ENCODE measurements around the gene TYW1B.
"Not testable (repeated sequence)": the region's sequence is repeated elsewhere in the genome, so short reads cannot be mapped to it uniquely, and the experiment has no call there.

The TYW1B gene

DNA sequence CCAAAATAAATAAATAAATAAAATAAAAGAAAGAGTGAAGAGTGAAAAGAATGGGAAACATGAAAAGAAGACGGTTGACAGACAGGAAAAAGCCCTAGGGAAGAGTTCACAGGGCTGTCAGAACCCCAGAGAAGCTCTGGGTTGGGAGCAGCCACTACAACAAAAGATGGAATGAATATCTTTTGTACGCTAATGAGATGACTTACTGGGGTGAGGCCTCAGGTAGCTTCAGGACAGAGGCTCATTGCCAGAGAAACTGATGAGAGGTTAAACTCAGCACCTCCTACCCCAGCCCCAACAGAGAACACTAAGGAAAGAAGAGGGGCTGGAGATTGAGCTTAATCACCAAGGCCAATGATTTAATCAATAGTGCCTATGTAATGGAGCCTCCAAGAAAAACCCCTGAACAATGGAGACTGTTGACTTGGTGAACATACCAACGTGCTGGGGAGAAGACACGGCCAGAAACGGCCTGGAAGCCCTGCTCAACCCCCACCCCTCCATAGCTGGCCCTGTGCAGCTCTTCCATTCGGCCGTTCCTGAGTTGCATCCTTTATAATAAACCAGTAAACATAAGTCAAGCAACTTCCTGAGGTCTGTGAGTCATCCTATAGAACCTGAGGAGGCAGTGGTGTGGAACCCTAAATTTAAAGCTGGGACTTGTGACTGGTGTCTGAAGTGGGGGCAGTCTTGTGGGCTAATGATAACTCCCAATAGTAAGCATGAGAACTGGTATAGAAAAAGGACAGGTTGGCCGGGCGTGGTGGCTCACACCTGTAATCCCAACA is 11.4 kb downstream of the TYW1B start:
- not testable (repeated sequence) for DNase-seq

- not testable (repeated sequence) for DNase-seq
These were observed 17.6 kb downstream of the TYW1B start for GRCh38 chr7:72810437-72810836.

DNA sequence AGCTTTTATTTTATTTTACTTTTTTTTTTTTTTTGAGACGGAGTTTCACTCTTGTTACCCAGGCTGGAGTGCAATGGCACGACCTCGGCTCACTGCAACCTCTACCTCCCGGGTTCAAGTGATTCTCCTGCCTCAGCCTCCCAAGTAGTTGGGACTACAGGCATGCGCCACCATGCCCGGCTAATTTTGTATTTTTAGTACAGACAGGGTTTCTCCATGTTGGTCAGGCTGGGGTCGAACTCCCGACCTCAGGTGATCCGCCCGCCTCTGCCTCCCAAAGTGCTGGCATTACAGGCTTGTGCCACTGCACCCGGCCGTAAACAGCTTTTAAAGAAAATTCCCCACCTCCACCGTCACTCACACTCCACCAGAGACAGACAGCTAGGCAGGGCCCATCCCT is 19.5 kb downstream of the TYW1B start:
- not testable (repeated sequence) for DNase-seq

DNA sequence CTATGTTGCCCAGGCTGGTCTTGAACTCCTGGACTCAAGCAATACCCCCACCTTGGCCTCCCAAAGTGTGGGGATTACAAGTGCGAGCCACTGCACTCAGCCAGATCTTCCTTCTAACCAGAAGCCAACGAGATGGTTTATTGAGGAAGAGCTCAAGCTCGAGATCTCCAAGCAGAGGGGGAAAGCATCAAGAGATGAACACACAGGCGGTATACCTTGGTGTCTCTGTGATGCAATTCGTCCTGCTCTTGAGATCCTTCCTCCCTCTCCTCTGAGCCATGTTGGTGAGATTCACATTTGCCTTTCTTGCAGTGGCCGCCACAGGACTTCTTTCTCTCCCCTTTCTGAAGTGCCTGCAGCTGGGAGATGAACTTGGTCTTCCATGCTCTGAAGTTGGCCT is 21.1 kb downstream of the TYW1B start:
- DNase-seq, result not testable (repeated sequence)

GRCh38 chr7:72805526-72806494 is 22.2 kb downstream of the TYW1B start:
- DNase-seq, result peak; percentile 88

DNA sequence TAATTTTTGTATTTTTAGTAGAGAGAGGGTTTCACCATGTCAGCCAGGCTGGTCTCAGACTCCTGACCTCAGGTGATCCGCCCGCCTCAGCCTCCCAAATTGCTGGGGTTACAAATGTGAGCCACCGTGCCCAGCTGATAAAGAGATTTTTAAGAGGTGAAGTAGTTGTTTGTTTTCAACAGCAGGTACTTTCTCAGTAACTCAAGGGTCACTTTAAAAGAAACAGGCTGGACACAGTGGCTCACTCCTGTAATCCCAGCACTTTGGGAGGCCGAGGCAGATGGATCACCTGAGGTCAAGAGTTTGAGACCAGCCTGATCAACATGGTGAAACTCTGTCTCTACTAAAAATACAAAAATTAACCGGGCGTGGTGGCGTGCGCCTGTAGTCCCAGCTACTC is 24.2 kb downstream of the TYW1B start:
- not testable (repeated sequence) for DNase-seq

GRCh38 chr7:72801564-72801963 is 26.4 kb downstream of the TYW1B start:
- peak; percentile 74 for DNase-seq

DNA sequence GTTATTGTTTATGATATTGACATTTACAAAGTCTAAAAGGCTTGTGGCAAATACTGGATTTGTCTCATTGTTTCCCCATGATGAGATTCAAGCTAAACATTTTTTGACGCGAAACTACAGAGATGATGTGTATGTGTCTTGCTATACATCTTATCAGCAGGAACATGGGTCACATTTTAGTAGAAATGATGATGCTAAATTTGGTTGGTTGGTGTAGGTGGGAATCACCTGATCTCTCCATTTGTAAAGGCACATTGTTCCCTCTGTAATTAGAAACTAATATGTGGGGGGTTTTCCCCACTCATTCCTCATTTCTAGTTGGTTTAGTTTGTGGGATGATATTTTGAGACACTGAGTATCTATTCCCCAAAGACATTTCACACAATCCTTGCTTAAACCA is 32.6 kb downstream of the TYW1B start:
- not testable (repeated sequence) for DNase-seq

DNA sequence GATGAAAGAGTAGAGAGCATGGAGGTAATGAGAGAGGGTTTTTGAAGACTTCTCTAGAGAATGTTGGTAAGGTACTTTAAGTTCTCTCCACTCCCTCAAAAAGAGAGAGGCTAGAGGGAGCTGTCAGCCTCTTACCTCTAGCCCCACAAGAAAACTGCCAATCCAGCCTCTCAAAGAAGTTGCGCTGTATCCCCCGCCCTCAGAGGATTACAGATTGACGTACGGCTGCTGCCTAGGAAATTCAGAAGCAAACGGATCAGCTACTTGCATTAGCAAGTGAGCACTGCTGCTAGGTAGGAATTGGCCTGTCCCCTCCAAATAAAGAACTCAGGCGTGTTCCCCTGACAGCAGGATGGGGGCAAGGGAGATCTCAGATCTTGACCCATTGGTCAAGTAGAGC is 34.2 kb downstream of the TYW1B start:
- no peak for DNase-seq

DNA sequence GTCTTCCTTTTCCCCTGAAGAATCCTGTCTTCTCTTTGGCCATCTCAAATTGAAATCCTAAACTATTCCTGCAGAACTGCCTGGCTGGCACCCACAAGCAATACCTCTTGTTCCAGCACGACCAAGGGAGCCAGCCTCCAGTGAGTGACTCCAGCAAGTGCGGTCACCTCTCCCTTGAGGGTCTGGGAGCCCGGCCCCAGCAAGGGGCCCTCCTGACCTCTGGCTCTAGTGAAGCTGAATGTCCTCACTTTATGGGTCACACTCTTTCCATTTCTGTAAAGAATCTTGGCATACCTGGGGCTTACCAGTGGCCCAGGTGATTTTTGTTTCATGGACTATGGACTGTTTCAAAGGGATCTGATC is 37.3 kb downstream of the TYW1B start:
- DNase-seq, result not testable (repeated sequence)

- DNase-seq, result not testable (repeated sequence)
These were observed 37.8 kb downstream of the TYW1B start for GRCh38 chr7:72790048-72790697.

DNA sequence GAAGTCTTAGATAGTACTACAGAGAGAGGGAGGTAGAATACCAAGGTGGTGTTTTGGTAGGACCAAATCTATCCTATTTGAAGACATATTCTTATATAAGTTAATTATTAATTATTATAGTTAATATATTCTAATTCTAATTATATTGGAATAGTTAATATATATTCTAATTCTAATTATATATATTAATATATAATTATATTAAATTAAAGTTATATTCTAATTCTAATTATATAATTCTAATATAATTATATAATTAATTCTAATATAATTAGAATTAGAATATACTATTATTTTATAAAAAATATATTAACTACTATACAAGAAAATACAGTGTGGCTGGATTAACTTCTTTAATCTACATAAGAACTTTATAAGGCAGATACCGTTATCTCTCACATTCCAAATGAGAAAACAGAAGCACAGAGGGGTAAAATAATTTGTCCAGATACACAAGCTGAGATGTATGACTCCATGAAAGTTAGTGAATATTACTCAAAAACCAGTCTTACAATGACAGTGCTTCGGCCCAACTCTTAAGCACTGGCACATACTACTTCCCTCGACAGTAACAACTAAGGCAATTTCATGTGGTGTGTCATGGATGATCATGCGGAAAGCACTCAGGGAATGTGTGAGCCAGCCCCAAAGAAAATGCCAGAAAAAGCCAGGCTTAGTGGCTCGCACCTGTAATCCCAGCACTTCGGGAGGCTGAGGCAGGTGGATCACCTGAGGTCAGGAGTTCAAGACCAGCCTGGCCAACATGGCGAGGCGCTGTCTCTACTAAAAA is 42.6 kb downstream of the TYW1B start:
- DNase-seq, result peak; percentile 59

DNA sequence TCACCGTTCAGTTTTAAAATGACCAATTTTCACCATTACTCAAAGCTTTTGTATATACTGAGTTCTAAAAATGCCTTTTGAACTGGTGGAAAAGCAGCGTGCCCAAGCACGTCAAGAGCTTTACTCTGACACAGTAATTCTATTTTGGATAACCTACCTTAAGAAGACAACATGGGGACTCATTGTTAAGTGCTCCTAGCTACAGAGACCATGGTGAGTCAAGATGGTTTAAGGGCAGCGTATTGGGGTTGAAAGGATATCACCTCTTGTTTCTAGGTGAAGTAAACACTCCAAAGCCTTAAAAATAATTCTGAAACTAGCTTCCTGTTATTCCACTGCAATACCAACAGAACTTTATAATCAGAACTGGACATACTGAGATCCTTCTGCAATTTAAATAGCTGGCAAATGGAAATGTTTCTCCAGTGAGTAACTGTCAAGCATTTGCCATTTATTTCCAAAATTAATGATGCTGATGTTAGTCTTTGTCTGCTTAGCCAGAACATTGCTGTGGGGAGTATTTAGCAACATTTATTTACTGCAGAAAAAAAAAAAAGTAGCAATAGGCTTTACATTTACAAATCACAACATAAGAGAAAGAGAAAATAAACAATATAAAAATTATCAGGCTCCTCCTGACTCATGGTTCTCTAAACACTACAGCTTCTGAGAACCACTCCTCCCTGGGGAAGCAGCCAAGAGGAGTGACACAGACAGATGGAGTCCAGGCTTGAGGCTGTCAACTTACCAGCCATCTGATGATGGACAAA is 44.2 kb downstream of the TYW1B start:
- peak; percentile 73 for DNase-seq

DNA sequence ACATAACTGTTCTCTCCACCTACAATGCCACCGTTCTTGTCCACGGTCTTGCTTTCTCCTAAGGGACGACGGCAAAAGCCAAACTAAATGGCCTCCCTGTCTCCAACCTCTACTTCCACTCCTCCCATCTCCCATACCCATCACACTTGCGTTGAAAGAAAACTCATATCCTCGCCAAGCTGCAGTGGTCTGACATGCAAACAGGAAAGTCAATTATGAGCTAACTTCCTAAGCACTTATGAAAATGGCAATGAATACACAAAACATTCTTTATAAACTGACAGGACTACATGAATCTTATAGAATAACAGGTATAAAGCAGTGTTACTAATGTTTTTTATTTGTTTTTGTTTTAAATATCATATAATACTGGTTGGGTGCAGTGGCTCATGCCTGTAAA is 46.4 kb downstream of the TYW1B start:
- no peak for DNase-seq

DNA sequence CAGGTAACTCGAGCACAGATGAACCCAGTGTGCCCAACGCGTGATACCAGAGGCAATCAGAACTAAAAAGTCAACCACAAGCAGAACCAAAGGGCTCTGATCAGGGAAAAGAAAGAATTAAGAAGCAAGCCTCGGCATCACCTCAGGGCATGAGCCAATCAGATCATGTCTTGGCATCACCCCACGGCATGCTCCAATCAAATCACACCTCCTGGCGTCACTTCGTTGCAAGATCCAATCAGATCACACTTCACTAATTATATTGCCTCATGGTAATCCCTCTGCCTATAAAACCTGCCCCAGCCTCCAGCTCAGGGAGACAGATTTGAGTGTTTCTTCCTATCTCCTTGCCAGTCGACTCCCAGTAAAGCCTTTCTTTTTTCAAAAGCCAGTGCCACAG is 46.8 kb downstream of the TYW1B start:
- DNase-seq, result no peak

DNA sequence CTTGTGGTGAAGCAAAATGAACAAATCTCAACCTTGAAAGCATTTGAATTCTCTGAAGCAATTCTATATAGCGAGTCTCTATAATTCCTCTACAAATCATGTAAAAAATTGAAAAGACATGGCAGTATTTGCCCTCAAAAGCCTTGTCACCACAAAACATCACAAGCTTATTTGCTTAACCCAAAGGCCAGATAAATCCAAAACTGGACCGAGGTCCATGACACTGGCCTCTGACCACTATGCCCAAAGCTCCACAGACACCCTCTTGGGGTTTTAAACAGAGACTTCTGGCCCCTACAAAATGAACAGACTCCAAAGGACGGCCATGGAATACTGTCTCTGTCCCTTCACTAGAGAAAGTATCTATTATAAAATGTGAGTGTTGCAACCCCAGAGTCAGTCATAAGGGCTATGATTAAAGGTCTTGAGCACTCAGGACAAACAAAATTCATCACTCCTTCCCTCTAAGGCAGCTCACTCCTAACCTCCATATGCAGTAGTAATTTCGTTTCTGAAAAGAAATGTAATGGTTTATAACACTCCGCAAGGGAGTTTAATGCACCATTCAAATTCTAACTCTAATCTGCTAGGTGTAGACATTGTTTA is 47.6 kb downstream of the TYW1B start:
- DNase-seq, result not testable (repeated sequence)

DNA sequence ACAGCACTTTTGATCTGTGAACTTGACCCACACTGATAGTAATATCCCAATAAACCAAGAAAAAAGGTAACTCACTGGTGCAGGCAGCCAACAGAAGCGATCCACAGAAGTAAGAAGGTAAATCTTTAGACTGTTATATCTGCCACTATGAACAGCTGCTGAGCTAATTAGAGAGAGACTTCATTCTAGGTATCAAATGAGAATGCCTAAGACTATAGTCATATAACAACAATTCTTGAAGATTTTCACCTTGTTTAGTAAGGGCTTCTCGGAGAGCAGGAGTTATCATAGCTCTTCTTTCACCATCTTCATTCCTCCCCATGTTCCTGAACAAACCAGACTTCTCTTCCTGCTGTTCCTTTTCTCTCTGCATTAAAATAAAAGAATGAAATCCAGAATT is 50.8 kb downstream of the TYW1B start:
- DNase-seq, result not testable (repeated sequence)

DNA sequence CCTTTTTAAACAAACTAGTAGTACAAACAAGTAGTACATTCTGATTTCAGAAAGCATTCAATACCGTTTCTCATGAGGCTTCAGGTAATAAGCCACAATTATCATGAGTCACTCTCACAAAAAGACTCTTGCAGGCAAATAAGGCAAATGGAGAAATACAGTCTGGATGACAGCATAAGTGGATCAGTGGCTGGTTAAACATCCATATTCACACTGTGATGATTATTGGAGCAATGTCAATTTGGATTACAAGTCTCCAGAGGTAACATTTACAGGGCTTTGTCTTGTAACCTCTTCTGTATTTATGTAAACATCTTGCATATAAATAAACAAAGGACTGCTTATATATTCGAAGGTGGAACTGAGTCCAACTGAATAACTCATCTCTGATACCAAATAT is 55.4 kb downstream of the TYW1B start:
- not testable (repeated sequence) for DNase-seq

DNA sequence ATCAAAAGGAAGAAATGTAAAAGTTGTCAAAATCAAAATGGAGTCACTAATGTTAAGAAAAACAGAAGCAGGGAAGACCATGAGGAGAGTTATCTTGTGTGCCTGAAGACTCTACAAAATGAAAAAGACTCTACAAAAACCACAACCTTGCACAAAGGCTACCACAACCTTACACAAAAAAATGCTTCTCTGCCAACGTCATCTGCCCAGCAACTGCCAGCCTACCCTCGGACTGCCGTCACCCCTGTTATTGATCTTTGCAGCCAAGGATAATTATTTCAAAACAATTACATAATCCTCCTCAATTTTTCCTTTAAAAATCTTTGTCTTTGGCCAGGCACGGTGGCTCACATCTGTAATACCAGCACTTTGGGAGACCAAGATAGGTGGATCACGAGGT is 61.0 kb downstream of the TYW1B start:
- DNase-seq, result not testable (repeated sequence)

DNA sequence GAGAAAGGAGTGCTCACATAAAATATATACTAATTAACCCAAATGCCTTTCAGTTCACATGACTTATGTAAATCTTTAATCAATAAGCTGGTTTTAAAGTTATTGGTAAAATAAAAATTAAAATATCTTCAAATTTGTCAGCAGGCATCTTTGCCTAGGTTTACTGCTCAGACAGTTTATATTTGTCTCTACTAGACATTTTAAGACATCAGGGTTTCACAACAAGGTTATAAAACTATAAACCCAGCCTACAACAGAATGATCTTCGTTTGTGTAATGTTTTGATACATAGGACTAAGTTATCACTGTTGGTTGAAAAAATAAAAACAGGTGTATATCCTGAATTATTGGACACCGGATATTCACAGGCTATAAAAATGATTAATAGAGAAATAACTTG is 67.4 kb downstream of the TYW1B start:
- DNase-seq, result no peak

DNA sequence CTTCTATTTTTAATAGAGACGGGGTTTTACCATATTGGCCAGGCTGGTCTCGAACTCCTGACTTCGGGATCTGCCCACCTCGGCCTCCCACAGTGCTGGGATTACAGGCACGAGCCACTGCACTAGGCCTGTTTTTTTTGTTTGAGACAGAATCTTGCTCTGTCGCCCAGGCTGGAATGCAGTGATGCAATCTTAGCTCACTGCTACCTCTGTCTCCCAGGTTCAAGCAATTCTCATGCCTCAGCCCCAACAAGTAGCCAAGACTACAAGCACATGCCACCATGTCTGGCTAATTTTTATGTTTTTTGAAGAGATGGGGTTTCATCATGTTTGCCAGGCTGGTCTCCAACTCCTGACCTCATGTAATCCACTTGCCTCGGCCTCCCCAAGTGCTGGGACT is 73.7 kb downstream of the TYW1B start:
- DNase-seq, result peak; percentile 33

Data from fibroblast of skin of right biceps (primary cell).